Measurements from ENCODE around the gene ABCB8. TPM values are rescaled to one million over a fixed set of nuclear protein-coding genes. Genes with fewer than 3 reads are reported as not detected.

The ABCB8 gene
- total and polyA plus RNA-seq, 2 of the 8 experiments (the other 6 are each of a cell fraction or from before 2014, with no cell fraction given): 17.7 to 27.0 TPM

DNA sequence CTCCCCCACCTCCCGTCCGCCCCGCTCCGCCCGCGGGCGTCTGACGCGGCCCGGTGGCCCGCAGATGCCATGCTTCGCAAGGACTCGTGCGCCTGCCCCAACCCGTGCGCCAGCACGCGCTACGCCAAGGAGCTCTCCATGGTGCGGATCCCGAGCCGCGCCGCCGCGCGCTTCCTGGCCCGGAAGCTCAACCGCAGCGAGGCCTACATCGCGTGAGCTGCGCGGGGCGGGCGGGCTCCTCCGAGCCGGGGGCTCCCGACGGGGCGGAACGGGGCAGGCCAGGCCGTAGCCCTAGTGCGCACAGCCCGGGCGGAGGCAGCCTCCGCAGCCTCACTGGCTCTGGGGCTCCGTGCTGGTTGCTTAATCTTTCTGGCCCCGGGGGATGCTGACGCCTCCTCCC is 22.9 kb downstream of the ABCB8 start (continued):
- TF ChIP-seq EZH2 (IDR thresholded peaks at IDR 0.05; ENCODE audit: low read depth, low read length, severe bottlenecking) (no peak), KDM1A (IDR thresholded peaks at IDR 0.05; ENCODE audit: borderline replicate concordance, low read length) (no peak), YY1 (IDR thresholded peaks at IDR 0.05; ENCODE audit: low read depth, low read length) (0 out of 2 replicates have a peak, but pooled peaks have one; percentile 58), CBX5 (IDR thresholded peaks at IDR 0.05; ENCODE audit: low read depth, low read length) (no peak), RXRA (IDR thresholded peaks at IDR 0.05; ENCODE audit: insufficient read depth, low read depth, low read length) (no peak), CHD7 (IDR thresholded peaks at IDR 0.05; ENCODE audit: insufficient replicate concordance, low read length) (no peak), SRF (IDR thresholded peaks at IDR 0.05; ENCODE audit: low read depth, low read length) (no peak), SUZ12 (IDR thresholded peaks at IDR 0.05; ENCODE audit: low read length) (0 out of 2 replicates have a peak, but pooled peaks have one; percentile 15), POU5F1 (IDR thresholded peaks at IDR 0.05; ENCODE audit: low read depth, low read length) (no peak), ATF2 (IDR thresholded peaks at IDR 0.05; ENCODE audit: low read length) (no peak)
